Breast epithelium (tissue), 4 donors: Measurements from ENCODE around the gene WWC1. TPM values are rescaled to one million over a fixed set of nuclear protein-coding genes. Genes with fewer than 3 reads are reported as not detected.

Source experiments
- DNase-seq, 2 donors: peaks; one replicate each; pipeline ENCODE4 v3.0.0-alpha.2; 2019; ENCODE audit warnings: low spot score in 2 of 2
- H3K27ac ChIP-seq, 2 donors: fragments of 200-600 bp; sonication (generic) in 1 of 2; one replicate each; pipeline ENCODE4 v1.5.1; 2016 to 2019; ENCODE audit warnings: mild to moderate bottlenecking in 1 of 2
- H3K27me3 ChIP-seq, 2 donors: fragments of 200-600 bp; sonication (generic) in 1 of 2; one replicate each; pipeline versions ENCODE4 v1.5.1 to v1.6.0; 2017 to 2019; ENCODE audit warnings: control low read depth in 1 of 2, mild to moderate bottlenecking in 1 of 2
- H3K36me3 ChIP-seq: fragments of 200-600 bp; one replicate; pipeline ENCODE4 v1.5.1; 2019
- H3K4me1 ChIP-seq, 2 donors: fragments of 200-600 bp; sonication (generic); one replicate each; pipeline ENCODE4 v1.5.1; 2016 to 2019; ENCODE audit warnings: control low read depth in 1 of 2
- H3K4me3 ChIP-seq, 3 donors: fragments of 200-600 bp; sonication (generic); 1 replicate in 2 of 3; 2 replicates in 1 of 3; pipeline ENCODE4 v1.5.1; 2016 to 2019; ENCODE audit warnings: mild to moderate bottlenecking in 3 of 3, moderate library complexity in 2 of 3
- H3K9me3 ChIP-seq, 2 donors: fragments of 200-600 bp; sonication (generic) in 1 of 2; one replicate each; pipeline ENCODE4 v1.5.1; 2016 to 2019; ENCODE audit warnings: control low read depth in 1 of 2
- CTCF ChIP-seq, 3 donors: fragments of 450-650 bp; IDR thresholded peaks; one replicate each; pipeline ENCODE4 v1.5.1; 2016 to 2017; ENCODE audit warnings: antibody characterized with exemption in 3 of 3, mild to moderate bottlenecking in 3 of 3, moderate library complexity in 3 of 3
- POLR2A ChIP-seq: fragments of 450-650 bp; IDR thresholded peaks from one replicate; pipeline ENCODE4 v1.6.1; 2016; ENCODE audit warnings: antibody characterized with exemption, mild to moderate bottlenecking, moderate library complexity
- POLR2AphosphoS5 ChIP-seq, 3 donors: sonication (generic); formaldehyde crosslinking; IDR thresholded peaks; one replicate each; pipeline ENCODE4 v1.6.1; 2017; ENCODE audit warnings: antibody characterized with exemption in 3 of 3
- intact Hi-C: fragments of 100-400 bp; cut with DNase I; formaldehyde crosslinking; loops from one replicate; pipeline ENCODE4 v1.15.1; 2023; ENCODE audit warnings: low total_unique reads
- total RNA-seq, 3 donors: library from RNA; depleted of rRNA; stranded (reverse); fragments of >200 nt; gene quantifications; one replicate each; pipeline ENCODE4 v1.1.0, GENCODE V29; 2016

WWC1 gene
- total RNA-seq, 3 donors from 2014 or later: 0.96 to 59.9 (median 59.6) TPM

- Histone ChIP-seq H3K9me3 (no peaks in the 10 kb centered on the region), H3K27me3 (no peaks in the 10 kb centered on the region), H3K4me1 (no peaks in the 10 kb centered on the region), H3K36me3 (no peaks in the 10 kb centered on the region), H3K27ac (no peak overlapping the region), H3K4me3 (no peak overlapping the region)
- intact Hi-C loops: no loop called here
- DNase-seq: no peak
- TF ChIP-seq POLR2A: no peak
- TF ChIP-seq CTCF (IDR thresholded peaks at IDR 0.05): no peak
- TF ChIP-seq POLR2AphosphoS5 (IDR thresholded peaks at IDR 0.05): no peak
Observed at GRCh38 chr5:168463081-168463480, 171.6 kb downstream of the WWC1 start.

GRCh38 chr5:168464214-168464613 lies 172.8 kb downstream of the WWC1 start:
- Histone ChIP-seq H3K4me3 (no peak overlapping the region), H3K27me3 (no peaks in the 10 kb centered on the region), H3K4me1 (no peaks in the 10 kb centered on the region), H3K36me3 (no peaks in the 10 kb centered on the region), H3K27ac (no peak overlapping the region), H3K9me3 (no peaks in the 10 kb centered on the region)
- no peak for DNase-seq
- TF ChIP-seq POLR2AphosphoS5 (IDR thresholded peaks at IDR 0.05) (no peak), POLR2A (no peak), CTCF (IDR thresholded peaks at IDR 0.05) (no peak)
- intact Hi-C loops: no loop called here

- Histone ChIP-seq H3K27me3 (no peaks in the 10 kb centered on the region), H3K27ac (no peak overlapping the region), H3K4me3 (no peak overlapping the region), H3K36me3 (no peaks in the 10 kb centered on the region), H3K9me3 (no peaks in the 10 kb centered on the region), H3K4me1 (no peaks in the 10 kb centered on the region)
- DNase-seq: no peak
- TF ChIP-seq CTCF (IDR thresholded peaks at IDR 0.05): no peak
- no peak for TF ChIP-seq POLR2AphosphoS5 (IDR thresholded peaks at IDR 0.05)
- TF ChIP-seq POLR2A: no peak
- intact Hi-C loops: no loop called here
Observed at GRCh38 chr5:168464641-168465040, 173.2 kb downstream of the WWC1 start.

- Histone ChIP-seq H3K36me3 (no peaks in the 10 kb centered on the region), H3K4me3 (no peak overlapping the region), H3K27ac (no peak overlapping the region), H3K9me3 (no peaks in the 10 kb centered on the region), H3K27me3 (no peaks in the 10 kb centered on the region), H3K4me1 (no peaks in the 10 kb centered on the region)
- no peak for DNase-seq
- intact Hi-C loops: no loop called here
- TF ChIP-seq CTCF (IDR thresholded peaks at IDR 0.05): no peak
- TF ChIP-seq POLR2AphosphoS5 (IDR thresholded peaks at IDR 0.05): no peak
- no peak for TF ChIP-seq POLR2A
Observed at GRCh38 chr5:168467755-168468330, 176.4 kb downstream of the WWC1 start.

- Histone ChIP-seq H3K27ac (no peak overlapping the region), H3K9me3 (no peaks in the 10 kb centered on the region), H3K4me3 (no peak overlapping the region), H3K27me3 (no peaks in the 10 kb centered on the region), H3K4me1 (no peaks in the 10 kb centered on the region), H3K36me3 (no peaks in the 10 kb centered on the region)
- no peak for DNase-seq
- TF ChIP-seq CTCF (IDR thresholded peaks at IDR 0.05) (no peak), POLR2A (no peak), POLR2AphosphoS5 (IDR thresholded peaks at IDR 0.05) (no peak)
- intact Hi-C loops: no loop called here
Observed at GRCh38 chr5:168468836-168469235, 177.4 kb downstream of the WWC1 start.
